ENCODE results near the gene ANKRD55.
"Not testable (repeated sequence)": the region's sequence is repeated elsewhere in the genome, so short reads cannot be mapped to it uniquely, and the experiment has no call there.

The ANKRD55 gene

DNA sequence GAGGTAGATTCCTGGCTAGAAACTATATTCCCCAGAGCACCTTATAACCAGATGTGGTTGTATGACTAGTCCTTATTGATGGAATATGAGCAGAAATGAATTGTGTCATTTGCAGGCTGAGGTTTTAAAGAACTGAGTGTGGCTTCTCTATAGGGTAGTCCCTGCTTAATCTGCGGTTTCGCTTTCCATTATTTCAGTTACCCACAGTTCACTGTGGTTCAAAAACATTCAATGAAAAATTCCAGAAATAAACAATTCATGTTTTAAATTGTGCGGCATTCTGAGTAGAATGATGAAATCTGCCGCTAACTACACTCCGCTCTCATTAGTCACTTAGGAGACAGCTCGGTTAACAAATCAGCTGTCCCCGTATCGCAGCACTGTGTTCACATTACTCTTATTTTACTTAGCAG, 65.1 kb downstream of the ANKRD55 start:
- DNase-seq (ENCODE audit: low read depth) = no peak

- no peak for DNase-seq (ENCODE audit: low read depth)
These were observed 65.6 kb downstream of the ANKRD55 start for GRCh38 chr5:56167519-56167918.

DNA sequence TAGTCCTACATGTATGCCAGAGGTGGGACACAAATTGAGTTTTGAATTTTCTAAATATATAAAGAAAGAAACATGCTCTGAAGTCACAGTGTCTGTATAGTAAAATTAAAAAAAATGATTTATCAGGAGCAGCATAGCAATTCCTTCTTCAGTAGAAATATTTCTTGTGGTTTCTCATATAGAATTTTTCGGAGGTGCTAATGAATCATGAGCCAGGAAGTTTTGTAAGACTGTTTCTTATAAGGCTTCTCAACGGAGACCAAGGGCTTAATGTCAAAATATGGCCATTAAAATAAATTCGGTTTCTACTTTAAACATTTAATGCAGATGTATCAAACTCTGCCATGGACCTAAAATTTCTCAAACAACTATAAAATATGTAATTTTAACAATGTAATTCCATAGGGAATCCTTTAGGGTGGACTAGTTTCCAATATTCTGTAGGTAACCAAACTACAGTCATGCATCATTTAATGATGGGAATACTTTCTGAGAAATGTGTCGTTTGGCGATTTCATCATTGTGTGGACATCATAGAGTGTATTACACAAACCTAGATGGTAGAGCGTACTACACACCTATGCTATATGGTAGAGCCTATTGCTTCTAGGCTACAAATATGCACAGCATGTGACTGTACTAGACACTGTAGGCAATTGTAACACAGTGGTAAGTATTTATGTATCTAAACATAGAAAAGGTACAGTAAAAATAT, 66.3 kb downstream of the ANKRD55 start:
- DNase-seq (ENCODE audit: low read depth) = no peak

DNA sequence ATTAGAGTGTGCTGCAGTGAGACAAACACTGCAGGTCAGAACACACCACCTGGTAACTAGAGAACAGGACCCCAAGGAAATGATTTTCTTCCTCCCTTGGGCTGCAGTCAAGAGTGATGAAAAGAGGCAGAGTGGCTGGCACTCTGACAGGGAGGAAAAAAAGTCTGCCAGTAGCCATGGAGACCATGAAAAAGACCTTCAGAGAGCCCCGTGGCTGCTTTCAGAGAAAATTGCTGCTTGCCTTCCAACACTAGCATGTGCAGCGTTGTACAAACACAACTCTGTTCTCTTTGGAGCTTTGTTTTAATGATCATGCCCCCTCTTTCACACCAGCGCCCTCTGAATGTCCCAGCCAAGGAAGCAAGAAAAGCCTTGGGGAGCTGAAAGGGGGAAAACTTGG, 68.8 kb downstream of the ANKRD55 start:
- DNase-seq (ENCODE audit: low read depth) = no peak

DNA sequence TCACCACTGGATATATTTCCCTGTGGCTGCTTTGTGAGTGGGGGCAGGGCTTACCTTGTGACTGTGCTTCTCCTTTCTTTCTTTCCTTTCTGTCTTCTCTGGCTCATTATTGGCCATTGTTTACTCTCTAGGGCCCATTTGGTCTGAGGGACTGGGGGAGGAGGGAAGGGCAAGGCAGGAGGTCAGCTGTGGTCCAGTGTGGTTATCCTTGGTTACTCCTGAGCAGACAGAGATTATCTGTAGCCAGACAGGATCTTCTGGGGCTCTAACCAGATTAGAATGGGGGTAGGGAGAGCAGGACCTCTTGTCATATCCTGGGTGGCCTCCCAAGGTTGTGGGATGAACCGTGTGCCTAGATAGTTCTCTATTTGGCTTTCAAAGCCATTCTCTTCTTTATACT, 71.2 kb downstream of the ANKRD55 start:
- DNase-seq (ENCODE audit: low read depth) = no peak

- no peak for DNase-seq (ENCODE audit: low read depth)
These were observed 71.7 kb downstream of the ANKRD55 start for GRCh38 chr5:56161439-56161823.

GRCh38 chr5:56160723-56161438, 72.2 kb downstream of the ANKRD55 start:
- DNase-seq (ENCODE audit: low read depth) = no peak

- DNase-seq (ENCODE audit: low read depth) = no peak
These were observed 73.6 kb downstream of the ANKRD55 start for GRCh38 chr5:56159521-56159947.

DNA sequence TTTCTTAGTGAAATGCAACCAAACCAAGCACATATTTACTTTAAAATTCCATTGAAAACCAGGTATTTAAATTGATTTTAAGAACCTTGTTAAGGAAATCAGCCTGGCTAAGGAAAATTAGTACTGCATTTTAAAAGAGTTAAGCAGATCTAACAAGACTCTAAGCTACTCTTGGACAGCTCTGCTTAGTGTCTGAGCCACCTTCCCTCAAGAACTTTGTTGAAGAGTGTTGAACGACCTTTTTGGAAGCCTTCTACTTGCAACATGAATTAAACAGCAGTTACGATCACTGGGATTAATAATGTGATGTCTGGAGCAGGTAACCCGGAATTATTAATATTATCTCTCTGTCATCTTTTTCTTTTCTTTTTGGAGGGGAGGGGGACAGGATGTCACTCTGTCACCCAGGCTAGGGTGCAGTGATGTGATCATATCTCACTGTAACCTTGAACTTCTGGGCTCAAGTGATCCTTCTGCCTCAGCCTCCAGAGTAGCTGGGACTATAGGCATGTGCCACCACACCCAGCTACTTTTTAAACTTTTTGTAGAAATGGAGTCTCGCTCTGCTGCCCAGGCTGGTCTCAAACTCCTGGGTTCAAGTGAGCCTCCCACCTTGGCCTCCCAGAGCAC, 74.7 kb downstream of the ANKRD55 start:
- DNase-seq (ENCODE audit: low read depth) = no peak

- DNase-seq (ENCODE audit: low read depth) = not testable (repeated sequence)
These were observed 75.9 kb downstream of the ANKRD55 start for GRCh38 chr5:56157191-56157621.

- DNase-seq (ENCODE audit: low read depth) = not testable (repeated sequence)
These were observed 76.4 kb downstream of the ANKRD55 start for GRCh38 chr5:56156585-56157190.

- DNase-seq (ENCODE audit: low read depth) = no peak
These were observed 77.0 kb downstream of the ANKRD55 start for GRCh38 chr5:56155992-56156584.

GRCh38 chr5:56154732-56155484, 78.2 kb downstream of the ANKRD55 start:
- no peak for DNase-seq (ENCODE audit: low read depth)

DNA sequence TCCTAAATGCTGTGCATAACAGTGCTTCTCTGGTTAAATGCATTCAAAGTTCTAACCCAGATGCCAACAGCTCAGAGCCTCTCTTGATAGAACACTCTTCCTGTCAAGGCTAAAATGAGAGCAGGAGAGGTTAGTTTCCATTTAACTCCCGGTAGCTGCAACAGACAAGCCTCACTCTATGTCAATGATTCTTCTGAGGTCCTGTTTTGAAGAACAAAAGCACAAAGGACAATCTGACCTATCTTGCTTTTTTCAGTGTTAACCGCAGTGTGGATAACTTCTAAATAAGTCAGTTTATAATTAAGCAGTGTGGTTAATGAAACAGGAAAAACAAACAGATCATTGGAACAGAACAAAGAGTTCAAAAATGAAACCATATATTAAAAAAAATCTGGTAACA, 80.7 kb downstream of the ANKRD55 start:
- no peak for DNase-seq (ENCODE audit: low read depth)

- not testable (repeated sequence) for DNase-seq (ENCODE audit: low read depth)
These were observed 82.4 kb downstream of the ANKRD55 start for GRCh38 chr5:56150756-56151155.

GRCh38 chr5:56148453-56148971, 84.6 kb downstream of the ANKRD55 start:
- DNase-seq (ENCODE audit: low read depth) = no peak

GRCh38 chr5:56147659-56148230, 85.4 kb downstream of the ANKRD55 start:
- no peak for DNase-seq (ENCODE audit: low read depth)

DNA sequence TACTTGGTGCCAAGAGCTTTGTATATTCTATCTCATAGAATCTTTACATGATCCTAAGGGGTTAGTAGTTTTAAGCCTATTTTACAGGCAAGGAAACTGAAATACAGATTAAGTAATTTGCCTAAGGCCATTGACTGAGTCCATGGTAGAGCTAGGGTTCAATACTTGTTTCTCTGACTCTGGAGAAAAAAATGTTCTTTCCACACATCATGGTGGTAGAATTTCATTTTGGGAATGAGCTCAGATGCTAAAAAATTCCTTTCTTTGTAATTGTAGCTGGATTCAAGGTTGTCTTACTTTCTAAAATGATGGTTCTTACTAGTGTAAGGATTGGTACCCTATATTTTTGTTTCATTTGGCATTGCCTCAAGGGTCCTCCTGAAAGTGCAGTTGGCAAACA, 86.0 kb downstream of the ANKRD55 start:
- no peak for DNase-seq (ENCODE audit: low read depth)

DNA sequence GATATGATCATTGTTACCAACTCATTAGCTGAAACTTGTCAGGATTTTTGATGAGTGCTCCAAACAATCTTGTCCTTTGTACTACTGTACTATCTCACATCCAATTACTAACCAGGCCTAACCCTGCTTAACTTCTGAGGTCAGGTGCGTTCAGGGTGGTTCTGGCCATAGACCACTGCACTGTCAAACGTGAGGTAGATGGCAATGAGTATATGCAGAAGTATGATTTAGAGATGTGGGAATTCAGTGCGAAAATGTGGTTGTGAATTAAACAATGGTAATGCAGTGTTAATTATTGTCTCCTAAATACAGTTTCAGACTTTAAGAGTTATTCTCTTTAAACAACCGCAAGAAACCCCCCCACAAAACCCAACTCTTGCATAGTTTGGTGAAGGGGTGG, 86.5 kb downstream of the ANKRD55 start:
- DNase-seq (ENCODE audit: low read depth) = no peak

DNA sequence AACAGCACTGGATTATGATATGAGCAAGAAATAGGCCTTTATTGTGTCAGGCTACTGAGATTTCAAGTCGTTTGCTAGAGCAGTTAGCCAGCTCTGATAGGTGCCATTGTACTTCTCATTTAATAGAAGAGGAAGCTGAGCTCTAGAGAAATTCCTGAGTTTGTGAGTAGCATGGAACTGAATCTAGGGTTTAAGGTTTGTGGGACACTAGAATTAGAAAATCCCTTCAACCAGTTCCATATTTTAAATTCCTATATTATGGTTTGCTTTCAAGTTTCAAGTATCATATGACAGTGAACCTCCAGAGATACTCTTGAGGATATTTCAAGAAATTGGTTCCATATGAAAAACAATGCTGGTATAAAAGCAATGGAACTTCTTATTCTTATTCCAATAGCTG, 87.6 kb downstream of the ANKRD55 start:
- no peak for DNase-seq (ENCODE audit: low read depth)

DNA sequence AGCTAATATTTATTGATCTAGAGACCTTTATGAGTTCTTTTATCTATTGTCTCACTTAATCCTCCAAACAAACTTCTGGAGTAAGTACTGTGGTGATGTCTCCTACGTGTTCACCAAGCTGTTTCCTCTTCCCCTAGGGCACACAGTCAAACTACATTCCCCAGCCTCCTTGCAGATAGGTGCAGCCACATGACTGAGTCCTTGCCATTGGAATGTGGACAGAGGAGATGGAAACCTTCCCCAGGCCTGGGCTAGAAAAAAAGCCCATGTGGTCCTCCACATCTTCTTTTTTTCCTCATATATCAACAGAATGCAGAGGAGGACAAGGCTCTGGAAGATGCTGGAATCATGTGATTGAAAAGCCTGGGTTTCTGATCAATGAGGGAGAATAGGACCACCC, 88.0 kb downstream of the ANKRD55 start:
- DNase-seq (ENCODE audit: low read depth) = no peak

All from fibroblast of the conjunctiva (primary cell).